ENCODE measurements around the gene MYPN. TPM values are rescaled to one million over a fixed set of nuclear protein-coding genes. Genes with fewer than 3 reads are reported as not detected.

Gene MYPN
- total and polyA plus RNA-seq, 2 donors = 0.11 to 0.19 TPM

DNA sequence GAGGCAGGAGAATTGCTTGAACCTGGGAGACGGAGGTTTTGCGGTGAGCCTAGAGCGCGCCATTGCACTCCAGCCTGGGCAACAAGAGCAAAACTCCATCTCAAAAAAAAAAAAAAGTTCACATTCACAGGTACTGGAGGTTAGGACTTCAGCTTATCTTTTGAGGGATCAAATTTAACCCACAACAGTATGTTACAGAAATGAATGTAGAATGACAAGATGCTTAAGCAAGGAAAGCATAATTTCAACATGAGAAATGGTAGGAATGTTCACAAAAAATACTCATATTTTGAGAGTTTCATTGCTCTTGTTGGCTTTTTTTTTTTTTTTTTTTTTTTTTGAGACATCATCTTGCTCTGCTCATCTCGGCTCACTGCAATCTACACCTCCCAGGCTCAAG lies 32.3 kb upstream of the MYPN start:
- 96% methylated on average over 5 of the region's 5 CpGs for WGBS
- peaks cover 5 to 7% of the 10 kb centered on the region in 2 donors for H3K4me1 ChIP-seq (ENCODE audit: control insufficient read depth in 2 of 2, insufficient read depth in 2 of 2, low read length in 2 of 2)
- H3K4me3 ChIP-seq (ENCODE audit: low read length in 2 of 2) = no peak overlapping the region
- no peaks in the 10 kb centered on the region for H3K27me3 ChIP-seq (ENCODE audit: control insufficient read depth in 2 of 2, insufficient read depth in 1 of 2, low read length in 1 of 2)
- DNase-seq (ENCODE audit: low read depth in 6 of 9, low spot score in 9 of 9) = no peak
- peaks cover 0 to 2% of the 10 kb centered on the region in 2 donors for H3K9me3 ChIP-seq (ENCODE audit: control insufficient read depth in 2 of 2, insufficient read depth in 1 of 2, low read length in 1 of 2)
- H3K27ac ChIP-seq (ENCODE audit: low read depth in 1 of 2, low read length in 1 of 2) = no peak overlapping the region
- no peaks in the 10 kb centered on the region for H3K36me3 ChIP-seq (ENCODE audit: control insufficient read depth in 2 of 2, insufficient read depth in 2 of 2, low read length in 1 of 2)

DNA sequence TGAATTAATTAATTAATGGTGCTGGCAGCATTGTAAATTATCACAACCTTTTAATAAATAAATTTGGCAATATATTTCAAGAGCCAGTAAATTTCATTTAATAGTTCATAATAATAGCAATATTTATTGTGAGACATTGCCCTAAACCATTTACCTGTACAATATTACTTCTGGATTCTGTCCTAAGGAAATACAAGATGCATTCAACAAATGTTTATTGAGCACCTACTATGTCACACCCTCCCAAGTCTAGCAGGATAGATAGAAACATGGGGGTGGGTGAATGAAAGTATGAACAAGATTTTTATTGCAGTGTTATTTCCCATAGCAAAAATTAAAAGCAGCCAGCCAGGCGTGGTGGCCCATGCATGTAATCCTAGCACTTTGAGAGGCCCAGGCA lies 29.9 kb upstream of the MYPN start:
- no peaks in the 10 kb centered on the region for H3K27me3 ChIP-seq (ENCODE audit: control insufficient read depth in 2 of 2, insufficient read depth in 1 of 2, low read length in 1 of 2)
- DNase-seq (ENCODE audit: low read depth in 6 of 9, low spot score in 9 of 9) = no peak
- H3K4me1 ChIP-seq (ENCODE audit: control insufficient read depth in 2 of 2, insufficient read depth in 2 of 2, low read length in 2 of 2) = peaks cover 4 to 5% of the 10 kb centered on the region in 2 donors
- no peak overlapping the region for H3K27ac ChIP-seq (ENCODE audit: low read depth in 1 of 2, low read length in 1 of 2)
- no peak overlapping the region for H3K4me3 ChIP-seq (ENCODE audit: low read length in 2 of 2)
- 98% methylated on average over 1 of the region's 1 CpG for WGBS
- H3K9me3 ChIP-seq (ENCODE audit: control insufficient read depth in 2 of 2, insufficient read depth in 1 of 2, low read length in 1 of 2) = peaks cover 0 to 2% of the 10 kb centered on the region in 2 donors
- no peaks in the 10 kb centered on the region for H3K36me3 ChIP-seq (ENCODE audit: control insufficient read depth in 2 of 2, insufficient read depth in 2 of 2, low read length in 1 of 2)

DNA sequence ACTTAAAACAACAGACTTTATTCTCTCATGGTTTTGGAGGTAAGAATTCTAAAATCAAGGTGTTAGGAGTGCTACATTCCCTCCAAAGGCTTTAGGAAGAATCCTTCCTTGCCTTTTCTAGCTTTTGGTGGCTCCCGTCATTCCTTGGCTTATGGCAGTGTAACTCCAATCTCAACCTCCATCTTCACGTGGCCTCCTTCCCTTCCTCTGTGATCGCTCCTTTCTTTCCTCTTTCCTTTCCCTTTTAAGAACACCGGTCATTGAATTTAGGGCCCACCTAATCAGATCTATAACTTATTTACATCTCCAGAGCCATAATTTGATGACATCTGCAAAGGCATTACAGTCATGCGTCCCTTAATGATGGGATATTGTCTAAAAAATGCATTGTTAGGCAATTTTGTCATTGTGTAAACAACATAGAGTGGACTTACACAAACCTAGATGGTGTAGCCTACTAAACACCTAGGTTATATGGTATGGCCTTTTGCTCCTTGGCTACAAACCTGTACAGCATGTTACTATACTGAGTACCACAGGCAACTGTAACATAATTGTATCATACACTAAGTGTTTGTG lies 28.3 kb upstream of the MYPN start:
- DNase-seq (ENCODE audit: low read depth in 6 of 9, low spot score in 9 of 9) = no peak
- WGBS = 96% methylated on average over 5 of the region's 5 CpGs
- Histone ChIP-seq H3K27me3 (ENCODE audit: control insufficient read depth in 2 of 2, insufficient read depth in 1 of 2, low read length in 1 of 2) (no peaks in the 10 kb centered on the region), H3K4me3 (ENCODE audit: low read length in 2 of 2) (no peak overlapping the region), H3K4me1 (ENCODE audit: control insufficient read depth in 2 of 2, insufficient read depth in 2 of 2, low read length in 2 of 2) (no peaks in the 10 kb centered on the region), H3K9me3 (ENCODE audit: control insufficient read depth in 2 of 2, insufficient read depth in 1 of 2, low read length in 1 of 2) (no peaks in the 10 kb centered on the region), H3K27ac (ENCODE audit: low read depth in 1 of 2, low read length in 1 of 2) (no peak overlapping the region), H3K36me3 (ENCODE audit: control insufficient read depth in 2 of 2, insufficient read depth in 2 of 2, low read length in 1 of 2) (no peaks in the 10 kb centered on the region)

DNA sequence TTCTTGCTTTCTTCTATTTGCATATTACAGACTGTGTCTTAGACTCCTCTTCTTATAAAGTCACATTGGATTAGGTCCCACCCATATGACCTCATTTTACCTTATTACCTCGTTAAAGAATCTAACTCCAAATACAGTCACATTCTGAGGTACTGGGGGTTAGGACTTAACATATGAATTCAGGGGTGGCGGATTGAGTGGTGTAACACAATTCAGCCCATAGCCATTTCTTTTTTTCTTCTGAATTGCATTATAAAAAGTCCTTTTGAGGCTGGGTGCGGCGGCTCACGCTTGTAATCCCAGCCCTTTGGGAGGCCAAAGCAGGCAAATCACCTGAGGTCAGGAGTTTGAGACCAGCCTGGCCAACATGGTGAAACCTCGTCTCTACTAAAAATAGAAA lies 27.4 kb upstream of the MYPN start:
- Histone ChIP-seq H3K27me3 (ENCODE audit: control insufficient read depth in 2 of 2, insufficient read depth in 1 of 2, low read length in 1 of 2) (no peaks in the 10 kb centered on the region), H3K4me3 (ENCODE audit: low read length in 2 of 2) (no peak overlapping the region), H3K36me3 (ENCODE audit: control insufficient read depth in 2 of 2, insufficient read depth in 2 of 2, low read length in 1 of 2) (no peaks in the 10 kb centered on the region), H3K27ac (ENCODE audit: low read depth in 1 of 2, low read length in 1 of 2) (no peak overlapping the region), H3K9me3 (ENCODE audit: control insufficient read depth in 2 of 2, insufficient read depth in 1 of 2, low read length in 1 of 2) (no peaks in the 10 kb centered on the region), H3K4me1 (ENCODE audit: control insufficient read depth in 2 of 2, insufficient read depth in 2 of 2, low read length in 2 of 2) (no peaks in the 10 kb centered on the region)
- no peak for DNase-seq (ENCODE audit: low read depth in 6 of 9, low spot score in 9 of 9)
- 96% methylated on average over 6 of the region's 6 CpGs for WGBS

DNA sequence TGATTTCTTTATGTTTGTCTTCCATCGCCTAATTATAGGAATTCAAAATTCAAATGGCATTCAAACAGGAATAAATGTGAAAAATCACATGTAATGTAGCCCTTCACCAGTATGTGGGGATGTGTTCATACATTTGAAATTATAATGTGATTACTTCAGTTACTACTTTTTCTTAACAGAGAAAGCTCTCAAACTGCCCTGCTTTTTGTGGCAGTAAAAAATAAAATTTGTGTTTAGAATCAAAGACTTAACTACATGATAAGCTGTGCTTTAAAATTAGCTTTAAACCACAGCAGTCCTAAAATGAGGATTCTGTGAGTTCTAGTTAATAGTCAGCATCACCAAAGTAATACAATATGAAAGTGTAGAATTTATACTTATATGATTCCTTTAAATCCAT lies 26.4 kb upstream of the MYPN start:
- Histone ChIP-seq H3K36me3 (ENCODE audit: control insufficient read depth in 2 of 2, insufficient read depth in 2 of 2, low read length in 1 of 2) (no peaks in the 10 kb centered on the region), H3K27ac (ENCODE audit: low read depth in 1 of 2, low read length in 1 of 2) (no peak overlapping the region), H3K27me3 (ENCODE audit: control insufficient read depth in 2 of 2, insufficient read depth in 1 of 2, low read length in 1 of 2) (no peaks in the 10 kb centered on the region), H3K4me1 (ENCODE audit: control insufficient read depth in 2 of 2, insufficient read depth in 2 of 2, low read length in 2 of 2) (no peaks in the 10 kb centered on the region), H3K9me3 (ENCODE audit: control insufficient read depth in 2 of 2, insufficient read depth in 1 of 2, low read length in 1 of 2) (no peaks in the 10 kb centered on the region), H3K4me3 (ENCODE audit: low read length in 2 of 2) (no peak overlapping the region)
- no peak for DNase-seq (ENCODE audit: low read depth in 6 of 9, low spot score in 9 of 9)
- 92% methylated on average over 1 of the region's 1 CpG for WGBS

DNA sequence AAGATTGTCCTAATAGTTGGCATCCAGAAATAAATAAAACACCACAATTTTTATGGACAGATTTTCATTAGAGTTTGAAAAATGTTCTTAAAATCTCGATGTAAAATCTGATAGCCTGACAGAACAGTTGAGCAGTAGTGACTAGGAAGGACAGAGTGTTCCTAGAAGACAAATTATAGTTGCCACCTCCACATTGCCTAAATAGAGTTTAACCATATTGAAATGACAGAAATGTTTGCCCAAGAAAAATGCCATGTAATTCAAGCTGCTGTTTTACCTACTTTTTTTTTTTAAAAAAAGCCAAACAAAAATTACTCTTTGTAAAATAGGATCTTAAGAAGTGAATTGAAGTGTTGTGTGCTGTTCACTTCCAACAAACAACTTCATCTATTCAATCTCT lies 25.3 kb upstream of the MYPN start:
- WGBS = 81% methylated on average over 1 of the region's 1 CpG
- no peaks in the 10 kb centered on the region for H3K4me1 ChIP-seq (ENCODE audit: control insufficient read depth in 2 of 2, insufficient read depth in 2 of 2, low read length in 2 of 2)
- H3K27me3 ChIP-seq (ENCODE audit: control insufficient read depth in 2 of 2, insufficient read depth in 1 of 2, low read length in 1 of 2) = no peaks in the 10 kb centered on the region
- no peak overlapping the region for H3K27ac ChIP-seq (ENCODE audit: low read depth in 1 of 2, low read length in 1 of 2)
- no peak for DNase-seq (ENCODE audit: low read depth in 6 of 9, low spot score in 9 of 9)
- H3K4me3 ChIP-seq (ENCODE audit: low read length in 2 of 2) = no peak overlapping the region
- H3K36me3 ChIP-seq (ENCODE audit: control insufficient read depth in 2 of 2, insufficient read depth in 2 of 2, low read length in 1 of 2) = no peaks in the 10 kb centered on the region
- H3K9me3 ChIP-seq (ENCODE audit: control insufficient read depth in 2 of 2, insufficient read depth in 1 of 2, low read length in 1 of 2) = no peaks in the 10 kb centered on the region

DNA sequence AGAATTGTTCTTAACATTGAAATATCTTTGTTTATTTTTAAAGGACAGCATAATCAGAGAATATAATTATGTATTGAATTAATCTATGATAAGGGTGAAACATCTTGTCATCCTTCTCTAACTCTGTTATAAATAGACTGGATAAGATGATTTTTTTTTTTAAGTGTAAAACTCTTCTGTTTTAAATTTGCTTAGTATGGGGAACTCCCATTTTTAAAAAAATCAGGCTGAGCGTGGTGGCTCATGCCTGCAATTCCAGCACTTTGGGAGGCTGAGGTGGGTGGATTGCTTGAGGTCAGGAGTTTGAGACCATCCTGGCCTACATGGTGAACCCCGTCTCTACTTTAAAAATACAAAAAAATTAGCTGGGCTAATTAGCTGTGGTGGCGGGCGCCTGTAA lies 24.8 kb upstream of the MYPN start:
- no peak for DNase-seq (ENCODE audit: low read depth in 6 of 9, low spot score in 9 of 9)
- Histone ChIP-seq H3K4me1 (ENCODE audit: control insufficient read depth in 2 of 2, insufficient read depth in 2 of 2, low read length in 2 of 2) (no peaks in the 10 kb centered on the region), H3K4me3 (ENCODE audit: low read length in 2 of 2) (no peak overlapping the region), H3K9me3 (ENCODE audit: control insufficient read depth in 2 of 2, insufficient read depth in 1 of 2, low read length in 1 of 2) (no peaks in the 10 kb centered on the region), H3K27ac (ENCODE audit: low read depth in 1 of 2, low read length in 1 of 2) (no peak overlapping the region), H3K27me3 (ENCODE audit: control insufficient read depth in 2 of 2, insufficient read depth in 1 of 2, low read length in 1 of 2) (no peaks in the 10 kb centered on the region), H3K36me3 (ENCODE audit: control insufficient read depth in 2 of 2, insufficient read depth in 2 of 2, low read length in 1 of 2) (no peaks in the 10 kb centered on the region)
- 99% methylated on average over 4 of the region's 4 CpGs for WGBS

DNA sequence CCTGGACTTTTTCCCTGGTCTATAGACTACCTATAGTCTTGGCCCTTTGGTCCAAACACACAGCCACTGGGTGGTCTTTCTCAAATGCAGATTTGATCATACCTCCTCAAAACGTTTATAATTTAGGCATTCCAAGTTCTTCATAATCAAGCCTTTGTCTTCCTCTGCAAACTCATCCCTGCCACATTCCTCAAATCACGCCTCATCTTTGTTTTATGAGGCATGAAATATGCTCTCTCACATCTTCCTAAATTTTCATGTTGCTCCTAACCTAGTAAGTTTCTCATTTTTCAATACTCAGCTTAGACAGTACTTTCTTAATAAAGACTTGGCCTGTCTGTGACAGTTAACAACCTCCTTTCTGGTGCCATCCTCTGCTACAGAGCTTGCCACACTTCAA lies 23.3 kb upstream of the MYPN start:
- no peaks in the 10 kb centered on the region for H3K4me1 ChIP-seq (ENCODE audit: control insufficient read depth in 2 of 2, insufficient read depth in 2 of 2, low read length in 2 of 2)
- H3K27me3 ChIP-seq (ENCODE audit: control insufficient read depth in 2 of 2, insufficient read depth in 1 of 2, low read length in 1 of 2) = no peaks in the 10 kb centered on the region
- WGBS = 90% methylated on average over 2 of the region's 2 CpGs
- no peak overlapping the region for H3K27ac ChIP-seq (ENCODE audit: low read depth in 1 of 2, low read length in 1 of 2)
- H3K4me3 ChIP-seq (ENCODE audit: low read length in 2 of 2) = no peak overlapping the region
- DNase-seq (ENCODE audit: low read depth in 6 of 9, low spot score in 9 of 9) = no peak
- H3K9me3 ChIP-seq (ENCODE audit: control insufficient read depth in 2 of 2, insufficient read depth in 1 of 2, low read length in 1 of 2) = no peaks in the 10 kb centered on the region
- H3K36me3 ChIP-seq (ENCODE audit: control insufficient read depth in 2 of 2, insufficient read depth in 2 of 2, low read length in 1 of 2) = no peaks in the 10 kb centered on the region

DNA sequence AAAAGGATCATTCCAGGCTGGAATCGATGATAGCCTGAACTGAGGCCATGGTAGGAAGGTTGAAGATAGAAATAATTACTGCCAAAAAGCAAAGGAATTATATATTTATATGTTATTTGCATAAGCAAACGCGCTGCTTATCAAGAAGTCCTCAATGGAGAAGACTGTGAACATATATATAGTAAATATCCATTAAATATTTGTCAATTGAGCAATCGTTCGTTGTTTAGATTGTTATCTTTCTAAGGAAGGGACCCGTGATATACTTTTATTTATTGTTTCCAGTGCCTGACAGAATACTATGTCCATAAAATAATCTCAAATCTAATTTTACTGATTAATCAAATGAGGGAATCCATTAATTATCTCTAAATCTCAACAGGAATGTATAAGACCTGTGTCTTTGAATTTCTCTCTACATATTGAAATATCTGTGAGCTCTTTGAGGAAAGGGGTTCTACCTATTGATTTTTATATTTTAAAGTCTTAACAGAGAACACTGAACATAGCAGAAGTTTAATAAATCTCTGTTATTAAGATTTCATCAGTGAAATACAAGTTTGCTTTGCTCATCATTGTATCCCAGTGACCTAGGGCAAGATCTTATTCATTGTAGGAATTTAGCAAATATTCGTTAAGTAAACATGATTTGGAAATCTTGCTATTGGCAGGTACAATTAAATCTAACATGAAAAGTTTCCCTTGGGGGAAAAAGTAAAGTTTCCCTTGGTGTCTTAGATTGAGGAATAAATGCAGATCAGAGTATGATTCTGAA lies 22.2 kb upstream of the MYPN start:
- Histone ChIP-seq H3K27ac (ENCODE audit: low read depth in 1 of 2, low read length in 1 of 2) (no peak overlapping the region), H3K27me3 (ENCODE audit: control insufficient read depth in 2 of 2, insufficient read depth in 1 of 2, low read length in 1 of 2) (no peaks in the 10 kb centered on the region), H3K36me3 (ENCODE audit: control insufficient read depth in 2 of 2, insufficient read depth in 2 of 2, low read length in 1 of 2) (no peaks in the 10 kb centered on the region), H3K9me3 (ENCODE audit: control insufficient read depth in 2 of 2, insufficient read depth in 1 of 2, low read length in 1 of 2) (no peaks in the 10 kb centered on the region), H3K4me1 (ENCODE audit: control insufficient read depth in 2 of 2, insufficient read depth in 2 of 2, low read length in 2 of 2) (no peaks in the 10 kb centered on the region), H3K4me3 (ENCODE audit: low read length in 2 of 2) (no peak overlapping the region)
- no peak for DNase-seq (ENCODE audit: low read depth in 6 of 9, low spot score in 9 of 9)
- 97% methylated on average over 7 of the region's 7 CpGs for WGBS

Data from thymus (tissue), 11 donors.